ENCODE results near the gene CEP85L. TPM values are rescaled to one million over a fixed set of nuclear protein-coding genes. Genes with fewer than 3 reads are reported as not detected.
A peak's percentile ranks its signal among the peaks of the same experiment; 100 is the strongest.

CEP85L gene
- total and polyA plus RNA-seq, 2 of the 13 experiments (the other 11 are each of a cell fraction or from before 2014, with no cell fraction given), result 0.44 to 1.7 TPM

GRCh38 chr6:118650582-118651281 is 659 bp downstream of the CEP85L start (continued):
- TF ChIP-seq, protein P1, sequence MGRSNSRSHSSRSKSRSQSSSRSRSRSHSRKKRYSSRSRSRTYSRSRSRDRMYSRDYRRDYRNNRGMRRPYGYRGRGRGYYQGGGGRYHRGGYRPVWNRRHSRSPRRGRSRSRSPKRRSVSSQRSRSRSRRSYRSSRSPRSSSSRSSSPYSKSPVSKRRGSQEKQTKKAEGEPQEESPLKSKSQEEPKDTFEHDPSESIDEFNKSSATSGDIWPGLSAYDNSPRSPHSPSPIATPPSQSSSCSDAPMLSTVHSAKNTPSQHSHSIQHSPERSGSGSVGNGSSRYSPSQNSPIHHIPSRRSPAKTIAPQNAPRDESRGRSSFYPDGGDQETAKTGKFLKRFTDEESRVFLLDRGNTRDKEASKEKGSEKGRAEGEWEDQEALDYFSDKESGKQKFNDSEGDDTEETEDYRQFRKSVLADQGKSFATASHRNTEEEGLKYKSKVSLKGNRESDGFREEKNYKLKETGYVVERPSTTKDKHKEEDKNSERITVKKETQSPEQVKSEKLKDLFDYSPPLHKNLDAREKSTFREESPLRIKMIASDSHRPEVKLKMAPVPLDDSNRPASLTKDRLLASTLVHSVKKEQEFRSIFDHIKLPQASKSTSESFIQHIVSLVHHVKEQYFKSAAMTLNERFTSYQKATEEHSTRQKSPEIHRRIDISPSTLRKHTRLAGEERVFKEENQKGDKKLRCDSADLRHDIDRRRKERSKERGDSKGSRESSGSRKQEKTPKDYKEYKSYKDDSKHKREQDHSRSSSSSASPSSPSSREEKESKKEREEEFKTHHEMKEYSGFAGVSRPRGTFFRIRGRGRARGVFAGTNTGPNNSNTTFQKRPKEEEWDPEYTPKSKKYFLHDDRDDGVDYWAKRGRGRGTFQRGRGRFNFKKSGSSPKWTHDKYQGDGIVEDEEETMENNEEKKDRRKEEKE (IDR thresholded peaks at IDR 0.05), result no peak
- TF ChIP-seq ZNF180 (CRISPR knock-in tag; IDR thresholded peaks at IDR 0.05; ENCODE audit: borderline replicate concordance, low read depth) (no peak), FOXM1 (CRISPR knock-in tag; IDR thresholded peaks at IDR 0.05) (no peak), ZBTB49 (CRISPR knock-in tag; IDR thresholded peaks at IDR 0.05; ENCODE audit: borderline replicate concordance) (no peak), CBFB (CRISPR knock-in tag; IDR thresholded peaks at IDR 0.05) (0 out of 2 replicates have a peak, but pooled peaks have one; percentile 1), IRX3 (CRISPR knock-in tag; IDR thresholded peaks at IDR 0.05; ENCODE audit: borderline replicate concordance, low read depth) (0 out of 2 replicates have a peak, but pooled peaks have one; percentile 57), FOXJ3 (CRISPR knock-in tag; IDR thresholded peaks at IDR 0.05; ENCODE audit: borderline replicate concordance) (no peak), MXI1 (IDR thresholded peaks at IDR 0.05; ENCODE audit: borderline replicate concordance, low read depth, low read length) (no peak), ZNF629 (CRISPR knock-in tag; conservative IDR thresholded peaks at IDR 0.05) (no peak), TSC22D2 (CRISPR knock-in tag; IDR thresholded peaks at IDR 0.05; ENCODE audit: borderline replicate concordance) (no peak; the same call in 1 of the 2 replicates), ZNF282 (IDR thresholded peaks at IDR 0.05; ENCODE audit: partially characterized antibody) (no peak), CENPX (CRISPR knock-in tag; IDR thresholded peaks at IDR 0.05) (no peak), HOXD1 (CRISPR knock-in tag; IDR thresholded peaks at IDR 0.05) (no peak), ZSCAN30 (CRISPR knock-in tag; IDR thresholded peaks at IDR 0.05) (no peak), MYC (CRISPR knock-in tag; IDR thresholded peaks at IDR 0.05; ENCODE audit: borderline replicate concordance) (no peak), MIXL1 (CRISPR knock-in tag; IDR thresholded peaks at IDR 0.05) (no peak), POLR2A (IDR thresholded peaks at IDR 0.05; ENCODE audit: insufficient read depth in 1 of 2, low read depth in 2 of 2, low read length in 2 of 2) (no peak), HOXA3 (CRISPR knock-in tag; IDR thresholded peaks at IDR 0.05) (0 out of 2 replicates have a peak, but pooled peaks have one; percentile 1)
- TF ChIP-seq, protein P2, sequence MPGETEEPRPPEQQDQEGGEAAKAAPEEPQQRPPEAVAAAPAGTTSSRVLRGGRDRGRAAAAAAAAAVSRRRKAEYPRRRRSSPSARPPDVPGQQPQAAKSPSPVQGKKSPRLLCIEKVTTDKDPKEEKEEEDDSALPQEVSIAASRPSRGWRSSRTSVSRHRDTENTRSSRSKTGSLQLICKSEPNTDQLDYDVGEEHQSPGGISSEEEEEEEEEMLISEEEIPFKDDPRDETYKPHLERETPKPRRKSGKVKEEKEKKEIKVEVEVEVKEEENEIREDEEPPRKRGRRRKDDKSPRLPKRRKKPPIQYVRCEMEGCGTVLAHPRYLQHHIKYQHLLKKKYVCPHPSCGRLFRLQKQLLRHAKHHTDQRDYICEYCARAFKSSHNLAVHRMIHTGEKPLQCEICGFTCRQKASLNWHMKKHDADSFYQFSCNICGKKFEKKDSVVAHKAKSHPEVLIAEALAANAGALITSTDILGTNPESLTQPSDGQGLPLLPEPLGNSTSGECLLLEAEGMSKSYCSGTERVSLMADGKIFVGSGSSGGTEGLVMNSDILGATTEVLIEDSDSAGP (CRISPR knock-in tag; IDR thresholded peaks at IDR 0.05; ENCODE audit: borderline replicate concordance), result no peak
- TF ChIP-seq, protein P3, sequence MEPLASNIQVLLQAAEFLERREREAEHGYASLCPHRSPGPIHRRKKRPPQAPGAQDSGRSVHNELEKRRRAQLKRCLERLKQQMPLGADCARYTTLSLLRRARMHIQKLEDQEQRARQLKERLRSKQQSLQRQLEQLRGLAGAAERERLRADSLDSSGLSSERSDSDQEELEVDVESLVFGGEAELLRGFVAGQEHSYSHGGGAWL (CRISPR knock-in tag; IDR thresholded peaks at IDR 0.05), result peak; percentile 55; the same call in 1 of the 2 replicates
- TF ChIP-seq, protein P4, sequence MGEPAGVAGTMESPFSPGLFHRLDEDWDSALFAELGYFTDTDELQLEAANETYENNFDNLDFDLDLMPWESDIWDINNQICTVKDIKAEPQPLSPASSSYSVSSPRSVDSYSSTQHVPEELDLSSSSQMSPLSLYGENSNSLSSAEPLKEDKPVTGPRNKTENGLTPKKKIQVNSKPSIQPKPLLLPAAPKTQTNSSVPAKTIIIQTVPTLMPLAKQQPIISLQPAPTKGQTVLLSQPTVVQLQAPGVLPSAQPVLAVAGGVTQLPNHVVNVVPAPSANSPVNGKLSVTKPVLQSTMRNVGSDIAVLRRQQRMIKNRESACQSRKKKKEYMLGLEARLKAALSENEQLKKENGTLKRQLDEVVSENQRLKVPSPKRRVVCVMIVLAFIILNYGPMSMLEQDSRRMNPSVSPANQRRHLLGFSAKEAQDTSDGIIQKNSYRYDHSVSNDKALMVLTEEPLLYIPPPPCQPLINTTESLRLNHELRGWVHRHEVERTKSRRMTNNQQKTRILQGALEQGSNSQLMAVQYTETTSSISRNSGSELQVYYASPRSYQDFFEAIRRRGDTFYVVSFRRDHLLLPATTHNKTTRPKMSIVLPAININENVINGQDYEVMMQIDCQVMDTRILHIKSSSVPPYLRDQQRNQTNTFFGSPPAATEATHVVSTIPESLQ (CRISPR knock-in tag; conservative IDR thresholded peaks at IDR 0.05), result no peak

Data from HepG2 (cell line).